ENCODE data around the gene PIK3R6.
"Not testable (repeated sequence)": the region's sequence is repeated elsewhere in the genome, so short reads cannot be mapped to it uniquely, and the experiment has no call there.

PIK3R6 gene

DNA sequence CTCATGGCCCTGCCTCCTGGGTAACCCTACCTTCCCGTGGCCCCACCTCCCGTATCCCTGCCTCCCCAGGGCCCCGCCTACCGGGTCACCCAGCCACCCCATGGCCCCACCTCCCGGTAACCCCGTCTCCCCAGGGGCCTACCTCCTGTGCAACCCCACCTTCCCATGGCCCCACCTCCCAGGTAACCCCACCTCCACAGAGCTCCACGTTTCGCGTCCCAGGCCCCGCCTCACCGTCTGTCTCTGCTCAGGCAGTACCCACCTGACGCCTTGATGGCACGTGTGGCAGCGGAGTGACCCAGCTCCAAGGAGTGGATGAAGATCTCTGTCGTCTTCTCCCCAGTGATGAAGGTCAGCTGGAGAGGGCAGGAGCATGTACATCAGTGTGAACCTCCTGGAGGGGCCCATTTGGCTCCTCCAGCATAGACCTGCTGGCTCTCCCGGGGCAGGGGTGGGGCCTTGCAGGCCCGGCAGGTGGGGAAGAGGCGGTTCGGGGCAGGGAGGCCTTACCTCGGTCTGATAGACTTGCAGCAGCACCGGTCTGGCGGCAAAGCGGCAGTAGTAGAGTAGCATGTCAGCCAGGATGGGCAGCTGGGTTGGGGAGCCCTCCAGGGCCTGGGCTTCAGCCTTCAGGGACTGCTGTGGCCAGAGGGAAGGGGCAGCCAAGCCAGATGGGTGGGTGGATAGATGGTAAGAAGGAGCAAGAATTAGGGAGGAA, 18.7 kb upstream of the PIK3R6 start:
- peaks cover 0 to 7% (median 0%) of the 10 kb centered on the region in 5 donors for H3K27me3 ChIP-seq (ENCODE audit: control insufficient read depth in 5 of 5, insufficient read depth in 4 of 5, low read length in 5 of 5)
- H3K4me1 ChIP-seq (ENCODE audit: control insufficient read depth in 5 of 5, insufficient read depth in 5 of 5, low read length in 5 of 5), result peaks cover 0 to 9% (median 0%) of the 10 kb centered on the region in 5 donors
- H3K4me3 ChIP-seq (ENCODE audit: low read depth in 1 of 5, low read length in 5 of 5), result no peak overlapping the region
- no peaks in the 10 kb centered on the region for H3K9me3 ChIP-seq (ENCODE audit: control insufficient read depth in 5 of 5, low read length in 5 of 5)
- peaks cover 0 to 69% (median 9%) of the 10 kb centered on the region in 5 donors for H3K36me3 ChIP-seq (ENCODE audit: control insufficient read depth in 5 of 5, insufficient read depth in 5 of 5, low read length in 5 of 5)
- no peak overlapping the region for H3K27ac ChIP-seq (ENCODE audit: low read depth, low read length)
- H3K9ac ChIP-seq (ENCODE audit: low read length in 5 of 5), result no peak overlapping the region

DNA sequence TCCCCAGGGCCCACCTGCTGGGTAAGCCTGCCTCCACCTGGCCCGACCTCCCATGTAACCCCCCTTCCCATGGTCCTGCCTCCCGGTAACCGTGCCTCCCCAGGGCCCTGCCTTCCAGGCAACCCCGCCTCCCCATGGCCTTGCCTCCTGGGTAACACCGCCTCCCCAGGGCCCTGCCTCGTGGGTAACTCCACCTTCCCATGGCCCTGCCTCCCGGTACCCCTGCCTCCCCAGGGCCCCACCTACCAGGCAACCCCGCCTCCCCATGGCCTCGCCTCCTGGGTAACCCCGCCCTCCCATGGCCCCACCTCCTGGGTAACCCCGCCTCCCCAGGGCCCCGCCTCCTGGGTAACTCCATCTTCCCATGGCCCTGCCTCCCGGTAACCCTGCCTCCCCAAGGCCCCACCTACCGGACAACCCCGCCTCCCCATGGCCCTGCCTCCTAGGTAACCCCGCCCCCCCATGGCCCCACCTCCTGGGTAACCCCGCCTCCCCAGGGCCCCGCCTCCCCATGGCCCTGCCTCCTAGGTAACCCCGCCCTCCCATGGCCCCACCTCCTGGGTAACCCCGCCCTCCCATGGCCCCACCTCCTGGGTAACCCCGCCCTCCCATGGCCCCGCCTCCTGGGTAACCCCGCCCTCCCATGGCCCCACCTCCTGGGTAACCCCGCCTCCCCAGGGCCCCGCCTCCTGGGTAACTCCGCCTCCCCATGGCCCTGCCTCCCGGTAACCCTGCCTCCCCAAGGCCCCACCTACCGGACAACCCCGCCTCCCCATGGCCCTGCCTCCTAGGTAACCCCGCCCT, 17.9 kb upstream of the PIK3R6 start:
- H3K9ac ChIP-seq (ENCODE audit: low read length in 5 of 5); H3K4me3 ChIP-seq (ENCODE audit: low read depth in 1 of 5, low read length in 5 of 5); H3K9me3 ChIP-seq (ENCODE audit: control insufficient read depth in 5 of 5, low read length in 5 of 5); H3K27ac ChIP-seq (ENCODE audit: low read depth, low read length); H3K27me3 ChIP-seq (ENCODE audit: control insufficient read depth in 5 of 5, insufficient read depth in 4 of 5, low read length in 5 of 5); H3K4me1 ChIP-seq (ENCODE audit: control insufficient read depth in 5 of 5, insufficient read depth in 5 of 5, low read length in 5 of 5): not testable (repeated sequence)
- H3K36me3 ChIP-seq (ENCODE audit: control insufficient read depth in 5 of 5, insufficient read depth in 5 of 5, low read length in 5 of 5), result peaks cover 0 to 71% (median 9%) of the 10 kb centered on the region in 5 donors

DNA sequence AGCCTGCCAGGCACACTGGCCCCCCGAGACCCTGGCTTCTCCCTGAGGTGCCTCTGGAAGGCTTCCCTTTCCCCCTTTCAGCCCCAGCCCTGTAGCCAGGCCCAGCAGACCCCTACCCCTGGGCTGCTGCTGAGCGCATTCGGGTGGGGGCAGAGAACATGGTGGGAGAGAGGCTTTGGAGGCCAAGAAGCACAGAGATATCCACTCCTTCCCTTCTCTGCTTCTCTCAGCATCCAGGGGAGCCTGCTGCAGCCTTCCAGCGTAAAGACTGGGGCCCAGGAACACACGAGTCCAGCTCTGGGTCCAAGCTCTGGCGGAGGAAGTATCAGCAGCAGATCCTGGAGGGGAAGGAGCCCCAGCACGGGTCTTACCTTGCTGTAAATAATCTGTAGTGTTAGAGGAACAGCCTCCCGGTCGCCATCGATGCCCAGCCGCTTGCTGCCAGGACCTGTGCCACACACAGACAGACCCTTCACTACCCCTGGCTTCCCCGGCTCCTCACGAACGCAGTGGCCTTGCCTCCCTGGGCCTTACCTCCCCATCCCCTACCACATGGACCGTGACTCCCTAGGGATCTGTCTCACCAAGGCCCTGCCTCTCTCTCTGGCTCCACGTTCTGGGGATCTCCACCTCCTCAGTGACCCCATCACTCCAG, 17.0 kb upstream of the PIK3R6 start:
- no peak overlapping the region for H3K4me3 ChIP-seq (ENCODE audit: low read depth in 1 of 5, low read length in 5 of 5)
- H3K36me3 ChIP-seq (ENCODE audit: control insufficient read depth in 5 of 5, insufficient read depth in 5 of 5, low read length in 5 of 5), result peaks cover 0 to 66% (median 9%) of the 10 kb centered on the region in 5 donors
- H3K4me1 ChIP-seq (ENCODE audit: control insufficient read depth in 5 of 5, insufficient read depth in 5 of 5, low read length in 5 of 5), result peaks cover 0 to 9% (median 0%) of the 10 kb centered on the region in 5 donors
- no peak overlapping the region for H3K9ac ChIP-seq (ENCODE audit: low read length in 5 of 5)
- peaks cover 0 to 7% (median 0%) of the 10 kb centered on the region in 5 donors for H3K27me3 ChIP-seq (ENCODE audit: control insufficient read depth in 5 of 5, insufficient read depth in 4 of 5, low read length in 5 of 5)
- no peaks in the 10 kb centered on the region for H3K9me3 ChIP-seq (ENCODE audit: control insufficient read depth in 5 of 5, low read length in 5 of 5)
- no peak overlapping the region for H3K27ac ChIP-seq (ENCODE audit: low read depth, low read length)

DNA sequence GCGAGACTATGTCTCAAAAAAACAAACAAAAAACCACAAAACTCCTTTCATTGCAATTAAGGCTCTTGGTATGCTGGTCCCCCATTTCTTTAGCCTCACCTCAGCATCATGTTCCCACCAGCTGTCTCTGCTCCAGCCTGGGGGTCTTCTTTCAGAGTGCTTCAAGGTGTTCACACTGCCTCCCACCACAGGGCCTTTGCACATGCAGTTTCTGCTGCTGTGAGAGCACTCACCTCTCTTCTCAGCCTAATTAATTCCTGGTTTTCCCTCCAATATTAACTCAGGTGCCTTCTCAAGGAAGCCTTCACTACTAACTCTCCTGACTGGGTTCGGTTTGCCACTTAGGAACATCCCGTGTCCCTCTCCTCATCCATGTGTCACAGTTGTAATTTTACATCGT, 15.9 kb upstream of the PIK3R6 start:
- Histone ChIP-seq H3K36me3 (ENCODE audit: control insufficient read depth in 5 of 5, insufficient read depth in 5 of 5, low read length in 5 of 5) (peaks cover 0 to 62% (median 9%) of the 10 kb centered on the region in 5 donors), H3K27me3 (ENCODE audit: control insufficient read depth in 5 of 5, insufficient read depth in 4 of 5, low read length in 5 of 5) (peaks cover 0 to 7% (median 4%) of the 10 kb centered on the region in 5 donors), H3K4me1 (ENCODE audit: control insufficient read depth in 5 of 5, insufficient read depth in 5 of 5, low read length in 5 of 5) (peaks cover 0 to 4% (median 0%) of the 10 kb centered on the region in 5 donors), H3K4me3 (ENCODE audit: low read depth in 1 of 5, low read length in 5 of 5) (no peak overlapping the region), H3K9me3 (ENCODE audit: control insufficient read depth in 5 of 5, low read length in 5 of 5) (no peaks in the 10 kb centered on the region), H3K27ac (ENCODE audit: low read depth, low read length) (no peak overlapping the region), H3K9ac (ENCODE audit: low read length in 5 of 5) (no peak overlapping the region)

DNA sequence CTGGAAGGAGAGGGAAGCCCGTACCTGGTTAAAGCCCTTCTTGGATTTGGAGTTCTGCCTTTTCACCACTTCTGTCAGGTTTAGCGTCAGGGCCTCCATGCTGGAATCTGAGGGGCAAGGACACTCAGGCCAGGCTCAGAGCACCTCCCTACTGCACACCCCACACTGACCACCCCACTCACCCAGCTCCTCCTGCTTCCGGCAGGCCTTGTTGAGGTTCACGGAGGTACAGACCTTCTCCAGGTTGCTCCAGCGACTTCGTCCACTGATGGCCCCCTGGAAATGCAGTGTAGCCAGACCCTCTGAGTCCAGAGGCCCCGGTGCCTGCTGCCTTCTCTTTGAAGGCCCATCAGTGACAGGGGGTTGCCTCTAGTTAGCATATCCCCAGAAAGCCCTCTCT, 14.1 kb upstream of the PIK3R6 start:
- Histone ChIP-seq H3K36me3 (ENCODE audit: control insufficient read depth in 5 of 5, insufficient read depth in 5 of 5, low read length in 5 of 5) (peaks cover 0 to 49% (median 8%) of the 10 kb centered on the region in 5 donors), H3K4me3 (ENCODE audit: low read depth in 1 of 5, low read length in 5 of 5) (no peak overlapping the region), H3K9ac (ENCODE audit: low read length in 5 of 5) (no peak overlapping the region), H3K27me3 (ENCODE audit: control insufficient read depth in 5 of 5, insufficient read depth in 4 of 5, low read length in 5 of 5) (peaks cover 0 to 9% (median 4%) of the 10 kb centered on the region in 5 donors), H3K27ac (ENCODE audit: low read depth, low read length) (no peak overlapping the region), H3K9me3 (ENCODE audit: control insufficient read depth in 5 of 5, low read length in 5 of 5) (no peaks in the 10 kb centered on the region), H3K4me1 (ENCODE audit: control insufficient read depth in 5 of 5, insufficient read depth in 5 of 5, low read length in 5 of 5) (no peaks in the 10 kb centered on the region)

DNA sequence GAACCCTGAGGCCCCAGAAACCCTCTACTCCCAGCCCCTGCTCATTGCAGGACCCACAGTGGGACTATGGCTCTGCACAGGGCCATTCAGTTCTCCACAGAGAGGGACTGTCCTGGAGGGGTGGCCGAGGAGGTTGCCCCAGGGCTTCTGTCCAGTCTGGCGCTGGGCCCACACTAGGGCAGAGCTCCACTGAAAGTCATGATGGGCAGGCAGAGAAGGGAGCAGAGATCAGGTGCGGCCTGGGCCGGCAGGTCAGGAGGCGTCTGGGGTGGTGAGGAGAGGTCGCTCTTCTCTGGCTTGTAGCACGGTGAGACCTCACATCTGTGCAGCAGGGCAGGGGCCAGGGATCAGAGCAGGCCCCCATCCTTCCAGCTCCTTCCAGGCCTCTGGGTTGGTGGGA, 13.0 kb upstream of the PIK3R6 start:
- H3K27ac ChIP-seq (ENCODE audit: low read depth, low read length), result no peak overlapping the region
- no peaks in the 10 kb centered on the region for H3K9me3 ChIP-seq (ENCODE audit: control insufficient read depth in 5 of 5, low read length in 5 of 5)
- H3K36me3 ChIP-seq (ENCODE audit: control insufficient read depth in 5 of 5, insufficient read depth in 5 of 5, low read length in 5 of 5), result peaks cover 0 to 44% (median 8%) of the 10 kb centered on the region in 5 donors
- no peak overlapping the region for H3K4me3 ChIP-seq (ENCODE audit: low read depth in 1 of 5, low read length in 5 of 5)
- no peak overlapping the region for H3K9ac ChIP-seq (ENCODE audit: low read length in 5 of 5)
- H3K4me1 ChIP-seq (ENCODE audit: control insufficient read depth in 5 of 5, insufficient read depth in 5 of 5, low read length in 5 of 5), result no peaks in the 10 kb centered on the region
- peaks cover 0 to 16% (median 4%) of the 10 kb centered on the region in 5 donors for H3K27me3 ChIP-seq (ENCODE audit: control insufficient read depth in 5 of 5, insufficient read depth in 4 of 5, low read length in 5 of 5)

DNA sequence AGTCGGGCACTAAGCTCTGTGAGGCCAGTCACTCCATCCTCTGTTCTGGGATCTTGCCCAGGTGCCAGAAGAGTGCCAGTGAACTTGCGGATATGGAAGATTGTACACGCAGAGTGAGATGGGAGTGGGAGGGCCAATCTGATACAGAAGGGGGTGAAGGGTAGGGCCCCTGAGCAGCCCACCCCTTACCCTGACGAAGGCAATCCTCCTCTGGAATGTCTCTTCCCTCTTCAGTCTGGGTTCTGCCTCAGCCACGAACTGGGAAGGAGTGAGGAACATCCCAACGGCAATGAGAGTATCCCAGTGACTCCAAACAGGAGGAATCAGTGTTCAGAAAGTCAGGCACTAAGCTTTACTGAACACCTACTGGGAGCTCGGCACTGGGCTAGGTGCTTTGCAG, 11.9 kb upstream of the PIK3R6 start:
- H3K4me1 ChIP-seq (ENCODE audit: control insufficient read depth in 5 of 5, insufficient read depth in 5 of 5, low read length in 5 of 5), result no peaks in the 10 kb centered on the region

DNA sequence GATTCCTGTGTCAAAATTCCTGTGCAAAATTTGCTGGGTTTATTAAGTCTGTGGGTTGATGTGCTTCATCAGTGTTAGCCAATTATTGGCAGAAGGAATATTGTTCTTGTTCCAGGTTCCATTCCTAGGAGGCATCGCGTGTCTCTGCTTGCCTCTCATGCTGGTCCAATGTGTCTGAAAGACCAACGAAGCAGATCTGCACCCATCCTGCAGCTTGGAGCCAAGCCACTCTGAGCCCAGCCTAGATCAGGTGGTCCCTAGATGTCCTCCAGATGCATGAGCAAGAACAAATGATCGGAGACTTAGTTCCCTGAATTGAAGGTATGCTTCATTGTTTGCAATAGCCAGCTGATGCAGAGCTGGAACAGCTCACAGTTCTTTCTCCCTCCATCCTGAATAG, 10.5 kb upstream of the PIK3R6 start:
- Histone ChIP-seq H3K27me3 (ENCODE audit: control insufficient read depth in 5 of 5, insufficient read depth in 4 of 5, low read length in 5 of 5) (peaks cover 4 to 22% (median 11%) of the 10 kb centered on the region in 5 donors), H3K9ac (ENCODE audit: low read length in 5 of 5) (no peak overlapping the region), H3K4me3 (ENCODE audit: low read depth in 1 of 5, low read length in 5 of 5) (no peak overlapping the region), H3K9me3 (ENCODE audit: control insufficient read depth in 5 of 5, low read length in 5 of 5) (no peaks in the 10 kb centered on the region), H3K4me1 (ENCODE audit: control insufficient read depth in 5 of 5, insufficient read depth in 5 of 5, low read length in 5 of 5) (peaks cover 0 to 10% (median 5%) of the 10 kb centered on the region in 5 donors), H3K27ac (ENCODE audit: low read depth, low read length) (no peak overlapping the region), H3K36me3 (ENCODE audit: control insufficient read depth in 5 of 5, insufficient read depth in 5 of 5, low read length in 5 of 5) (peaks cover 0 to 27% (median 4%) of the 10 kb centered on the region in 5 donors)

More for the DNA sequence above, 11.9 kb upstream of the PIK3R6 start:
- Histone ChIP-seq H3K27me3 (ENCODE audit: control insufficient read depth in 5 of 5, insufficient read depth in 4 of 5, low read length in 5 of 5) (peaks cover under 1 to 18% (median 4%) of the 10 kb centered on the region in 5 donors), H3K9me3 (ENCODE audit: control insufficient read depth in 5 of 5, low read length in 5 of 5) (no peaks in the 10 kb centered on the region), H3K9ac (ENCODE audit: low read length in 5 of 5) (no peak overlapping the region), H3K27ac (ENCODE audit: low read depth, low read length) (no peak overlapping the region), H3K4me3 (ENCODE audit: low read depth in 1 of 5, low read length in 5 of 5) (no peak overlapping the region), H3K36me3 (ENCODE audit: control insufficient read depth in 5 of 5, insufficient read depth in 5 of 5, low read length in 5 of 5) (peaks cover 0 to 40% (median 8%) of the 10 kb centered on the region in 5 donors)

DNA sequence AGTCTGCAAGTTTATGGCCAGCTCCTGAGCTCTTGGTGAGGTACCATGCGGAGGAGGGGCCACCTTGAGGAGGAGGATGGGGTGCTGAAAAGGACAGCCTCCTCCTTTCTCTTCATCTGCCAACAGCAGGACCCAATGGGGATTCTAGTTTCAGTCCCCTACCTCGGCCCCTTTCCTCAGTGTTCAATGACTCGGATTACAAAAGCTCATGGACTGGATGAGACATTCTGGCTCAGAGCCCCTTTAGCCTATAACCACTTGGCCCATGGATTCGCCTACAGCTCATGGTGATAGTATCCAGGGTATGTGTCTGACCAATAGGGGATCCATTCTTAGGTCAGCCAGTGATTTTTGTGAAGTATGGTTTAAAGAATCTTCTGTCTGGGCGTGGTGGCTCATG, 8.5 kb upstream of the PIK3R6 start:
- no peaks in the 10 kb centered on the region for H3K9me3 ChIP-seq (ENCODE audit: control insufficient read depth in 5 of 5, low read length in 5 of 5)
- H3K4me1 ChIP-seq (ENCODE audit: control insufficient read depth in 5 of 5, insufficient read depth in 5 of 5, low read length in 5 of 5), result peaks cover 0 to 15% (median 9%) of the 10 kb centered on the region in 5 donors
- no peak overlapping the region for H3K27ac ChIP-seq (ENCODE audit: low read depth, low read length)
- peaks cover 5 to 21% (median 15%) of the 10 kb centered on the region in 5 donors for H3K27me3 ChIP-seq (ENCODE audit: control insufficient read depth in 5 of 5, insufficient read depth in 4 of 5, low read length in 5 of 5)
- peaks cover 0 to 16% (median 0%) of the 10 kb centered on the region in 5 donors for H3K36me3 ChIP-seq (ENCODE audit: control insufficient read depth in 5 of 5, insufficient read depth in 5 of 5, low read length in 5 of 5)
- no peak overlapping the region for H3K4me3 ChIP-seq (ENCODE audit: low read depth in 1 of 5, low read length in 5 of 5)
- no peak overlapping the region for H3K9ac ChIP-seq (ENCODE audit: low read length in 5 of 5)

All from subcutaneous abdominal adipose tissue (tissue), 5 donors.